ENCODE measurements around the gene ARHGEF19. TPM values are rescaled to one million over a fixed set of nuclear protein-coding genes. Genes with fewer than 3 reads are reported as not detected.
"Not testable (repeated sequence)": the region's sequence is repeated elsewhere in the genome, so short reads cannot be mapped to it uniquely, and the experiment has no call there.

Gene ARHGEF19
- total RNA-seq, 1 donor from 2014 or later, result 15.6 TPM

GRCh38 chr1:16246961-16247360 lies 34.5 kb upstream of the ARHGEF19 start:
- DNase-seq (no peak), ATAC-seq (no peak)
- peak overlapping the region; percentile 51 for H3K27ac ChIP-seq
- H3K9me3 ChIP-seq, result no peaks in the 10 kb centered on the region
- H3K4me3 ChIP-seq, result no peak overlapping the region
- no peak for TF ChIP-seq CTCF (IDR thresholded peaks at IDR 0.05)
- intact Hi-C loops (cut with DNase I), result no loop called here
- H3K27me3 ChIP-seq (ENCODE audit: low read depth), result no peaks in the 10 kb centered on the region
- H3K4me1 ChIP-seq, result peaks cover 41% of the 10 kb centered on the region
- peaks cover 37% of the 10 kb centered on the region for H3K36me3 ChIP-seq

DNA sequence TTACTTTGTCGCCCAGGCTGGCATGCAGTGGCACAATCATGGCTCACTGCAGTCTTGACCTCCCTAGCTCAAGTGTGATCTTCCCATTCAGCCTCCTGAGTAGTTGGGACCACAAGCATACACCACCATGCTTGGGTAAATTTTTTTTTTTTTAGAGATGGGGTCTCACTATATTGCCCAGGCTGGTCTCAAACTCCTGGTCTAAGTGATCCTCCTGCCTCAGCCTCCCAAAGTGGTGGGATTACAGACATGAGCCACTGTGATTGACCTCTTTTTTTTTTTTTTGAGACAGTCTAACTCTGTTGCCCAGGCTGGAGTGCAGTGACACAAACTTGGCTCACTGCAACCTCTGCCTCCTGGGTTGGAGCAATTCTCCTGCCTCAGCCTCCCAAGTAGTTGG lies 33.8 kb upstream of the ARHGEF19 start:
- DNase-seq; H3K27me3 ChIP-seq (ENCODE audit: low read depth); intact Hi-C loops (cut with DNase I); H3K9me3 ChIP-seq; ATAC-seq; H3K4me3 ChIP-seq; H3K27ac ChIP-seq: not testable (repeated sequence)
- H3K4me1 ChIP-seq, result peaks cover 41% of the 10 kb centered on the region
- peaks cover 29% of the 10 kb centered on the region for H3K36me3 ChIP-seq

GRCh38 chr1:16245476-16246196 lies 33.2 kb upstream of the ARHGEF19 start:
- H3K9me3 ChIP-seq, result no peaks in the 10 kb centered on the region
- peaks cover 23% of the 10 kb centered on the region for H3K36me3 ChIP-seq
- H3K4me3 ChIP-seq, result no peak overlapping the region
- ATAC-seq (no peak), DNase-seq (no peak)
- no peak for TF ChIP-seq CTCF (IDR thresholded peaks at IDR 0.05)
- no peaks in the 10 kb centered on the region for H3K27me3 ChIP-seq (ENCODE audit: low read depth)
- H3K4me1 ChIP-seq, result peaks cover 41% of the 10 kb centered on the region
- H3K27ac ChIP-seq, result no peak overlapping the region
- intact Hi-C loops (cut with DNase I), result no loop called here

- H3K4me1 ChIP-seq, result peaks cover 35% of the 10 kb centered on the region
- no peak for TF ChIP-seq CTCF (IDR thresholded peaks at IDR 0.05)
- no peak for ATAC-seq
- H3K9me3 ChIP-seq, result no peaks in the 10 kb centered on the region
- no peak overlapping the region for H3K4me3 ChIP-seq
- peaks cover 22% of the 10 kb centered on the region for H3K36me3 ChIP-seq
- no peak overlapping the region for H3K27ac ChIP-seq
- H3K27me3 ChIP-seq (ENCODE audit: low read depth), result no peaks in the 10 kb centered on the region
- no peak for DNase-seq
- intact Hi-C loops (cut with DNase I), result no loop called here
Measured at GRCh38 chr1:16244650-16245285, 32.3 kb upstream of the ARHGEF19 start.

DNA sequence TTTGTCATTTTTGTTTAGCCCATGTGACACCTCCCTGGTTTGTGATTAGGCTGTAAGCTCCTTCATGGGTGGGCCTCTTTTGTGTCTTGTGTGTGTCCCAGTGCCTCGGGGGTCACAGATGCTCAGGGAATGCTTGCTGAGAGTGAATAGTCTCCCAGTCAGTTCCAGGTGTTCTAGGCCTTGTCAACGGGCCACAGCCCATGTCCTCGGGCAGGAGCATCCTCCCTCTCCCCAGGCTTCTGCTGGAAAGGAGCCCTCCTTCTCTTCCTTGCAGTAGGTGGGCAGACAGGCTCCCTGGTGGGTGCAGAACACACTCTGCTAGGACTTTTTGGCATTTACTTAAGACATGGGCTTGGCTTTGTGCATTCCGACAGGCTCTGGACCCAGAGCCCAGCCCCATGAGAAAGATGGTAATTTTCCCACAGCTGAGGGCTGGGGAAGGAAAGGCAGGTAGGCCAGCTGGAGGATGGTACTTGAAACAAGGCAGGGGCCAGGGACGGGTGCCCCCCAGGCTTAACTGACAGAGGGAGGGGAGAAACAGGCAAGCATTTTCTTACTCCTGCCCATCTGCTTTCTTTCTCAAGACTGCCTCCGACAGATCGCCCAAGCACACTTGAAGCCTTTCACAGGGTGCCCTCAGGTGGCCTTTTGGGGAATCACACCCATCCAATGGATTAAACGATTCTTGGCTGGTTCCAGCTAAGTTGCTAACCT lies 31.6 kb upstream of the ARHGEF19 start:
- intact Hi-C loops (cut with DNase I), result no loop called here
- Histone ChIP-seq H3K36me3 (peaks cover 22% of the 10 kb centered on the region), H3K9me3 (no peaks in the 10 kb centered on the region), H3K4me3 (no peak overlapping the region), H3K27ac (no peak overlapping the region), H3K27me3 (ENCODE audit: low read depth) (no peaks in the 10 kb centered on the region), H3K4me1 (peaks cover 28% of the 10 kb centered on the region)
- peak; percentile 73 for DNase-seq
- ATAC-seq, result peak; percentile 73 to 75
- peak; percentile 88 for TF ChIP-seq CTCF (IDR thresholded peaks at IDR 0.05)

DNA sequence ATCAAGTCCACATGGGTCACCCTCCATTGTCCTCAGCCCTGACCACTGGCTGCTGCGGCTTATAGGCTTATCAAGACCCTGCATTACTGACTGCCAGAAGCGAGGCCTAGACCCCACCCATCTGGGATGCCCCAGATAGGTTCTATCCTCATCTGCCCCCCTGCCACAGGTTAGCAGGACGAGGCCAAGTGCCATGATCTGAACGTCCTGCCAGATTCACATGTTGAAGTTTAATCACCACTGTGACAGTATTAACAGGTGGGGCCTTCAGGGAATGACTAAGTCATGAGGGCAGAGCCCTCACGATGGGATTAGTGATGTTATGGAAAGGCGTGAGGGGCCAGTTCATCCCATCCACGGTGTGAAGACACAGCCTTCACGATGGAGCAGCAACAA lies 30.8 kb upstream of the ARHGEF19 start:
- Histone ChIP-seq H3K36me3 (peaks cover 22% of the 10 kb centered on the region), H3K27me3 (ENCODE audit: low read depth) (no peaks in the 10 kb centered on the region), H3K9me3 (no peaks in the 10 kb centered on the region), H3K4me3 (no peak overlapping the region), H3K4me1 (peaks cover 19% of the 10 kb centered on the region), H3K27ac (no peak overlapping the region)
- intact Hi-C loops (cut with DNase I), result no loop called here
- TF ChIP-seq CTCF (IDR thresholded peaks at IDR 0.05), result no peak
- DNase-seq, result no peak
- ATAC-seq, result no peak

Measured in lower lobe of right lung (tissue), 2 donors.